MCF 10A (cell line): ENCODE measurements around the gene DTX3. TPM values are rescaled to one million over a fixed set of nuclear protein-coding genes. Genes with fewer than 3 reads are reported as not detected.

Experiments
- BruUV-seq: library from RNA; stranded (reverse); fragments of 400-500 nt; replicated peaks from 2 replicates; lab custom pipeline; 2021; lab: Mats Ljungman, UMichigan
- CTCF ChIA-PET: fragments of 300-600 bp; sonication (Branson Sonifier 250); formaldehyde crosslinking; extraction: SDS; loops from one replicate; lab custom pipeline; 2021; ENCODE audit warnings: antibody characterized with exemption, inconsistent platforms; lab: Yijun Ruan, JAX
- POLR2A ChIA-PET: fragments of 300-600, 350-650 bp; sonication (Branson Sonifier 250); formaldehyde crosslinking; extraction: SDS; loops from one replicate; lab custom pipeline; 2020; ENCODE audit warnings: antibody characterized with exemption, inconsistent platforms; lab: Yijun Ruan, JAX
- DNase-seq: peaks from one replicate; pipeline ENCODE4 v3.0.0-alpha.2; 2018; ENCODE audit not compliant: unreplicated experiment
- H3K27ac Mint-ChIP-seq: one replicate; pipeline ENCODE4 v1.8.0; 2022; ENCODE audit warnings: mild to moderate bottlenecking, low read depth, mixed read lengths; ENCODE audit not compliant: unreplicated experiment
- H3K27me3 Mint-ChIP-seq: one replicate; pipeline ENCODE4 v1.8.0; 2022; ENCODE audit warnings: mixed read lengths; ENCODE audit not compliant: insufficient read depth, unreplicated experiment
- H3K36me3 Mint-ChIP-seq: one replicate; pipeline ENCODE4 v1.8.0; 2022; ENCODE audit warnings: mild to moderate bottlenecking, moderate library complexity, mixed read lengths; ENCODE audit not compliant: insufficient read depth, unreplicated experiment
- H3K4me1 Mint-ChIP-seq: one replicate; pipeline ENCODE4 v1.8.0; 2022; ENCODE audit warnings: mixed read lengths; ENCODE audit not compliant: insufficient read depth, unreplicated experiment
- H3K4me3 Mint-ChIP-seq: one replicate; pipeline ENCODE4 v1.8.0; 2022; ENCODE audit warnings: mild to moderate bottlenecking, moderate library complexity, mixed read lengths; ENCODE audit not compliant: unreplicated experiment
- H3K9me3 Mint-ChIP-seq: one replicate; pipeline ENCODE4 v1.8.0; 2022; ENCODE audit warnings: mixed read lengths; ENCODE audit not compliant: unreplicated experiment
- intact Hi-C: fragments of 100-400 bp; cut with micrococcal nuclease; formaldehyde crosslinking; loops from 2 replicates; pipeline ENCODE4 v1.14.1; 2022
- total RNA-seq: library from RNA; stranded (reverse); gene quantifications from 2 replicates; pipeline ENCODE4 v1.2.3, GENCODE V29; 2022
- TF ChIP-seq, protein P1 (sequence below): fragments of 200-600 bp; IDR thresholded peaks from one replicate; pipeline ENCODE4 v1.8.0; 2022; ENCODE audit warnings: antibody characterized with exemption, mild to moderate bottlenecking; ENCODE audit not compliant: unreplicated experiment

Gene DTX3
- total RNA-seq, 1 experiment from 2014 or later = 2.0 TPM

DNA sequence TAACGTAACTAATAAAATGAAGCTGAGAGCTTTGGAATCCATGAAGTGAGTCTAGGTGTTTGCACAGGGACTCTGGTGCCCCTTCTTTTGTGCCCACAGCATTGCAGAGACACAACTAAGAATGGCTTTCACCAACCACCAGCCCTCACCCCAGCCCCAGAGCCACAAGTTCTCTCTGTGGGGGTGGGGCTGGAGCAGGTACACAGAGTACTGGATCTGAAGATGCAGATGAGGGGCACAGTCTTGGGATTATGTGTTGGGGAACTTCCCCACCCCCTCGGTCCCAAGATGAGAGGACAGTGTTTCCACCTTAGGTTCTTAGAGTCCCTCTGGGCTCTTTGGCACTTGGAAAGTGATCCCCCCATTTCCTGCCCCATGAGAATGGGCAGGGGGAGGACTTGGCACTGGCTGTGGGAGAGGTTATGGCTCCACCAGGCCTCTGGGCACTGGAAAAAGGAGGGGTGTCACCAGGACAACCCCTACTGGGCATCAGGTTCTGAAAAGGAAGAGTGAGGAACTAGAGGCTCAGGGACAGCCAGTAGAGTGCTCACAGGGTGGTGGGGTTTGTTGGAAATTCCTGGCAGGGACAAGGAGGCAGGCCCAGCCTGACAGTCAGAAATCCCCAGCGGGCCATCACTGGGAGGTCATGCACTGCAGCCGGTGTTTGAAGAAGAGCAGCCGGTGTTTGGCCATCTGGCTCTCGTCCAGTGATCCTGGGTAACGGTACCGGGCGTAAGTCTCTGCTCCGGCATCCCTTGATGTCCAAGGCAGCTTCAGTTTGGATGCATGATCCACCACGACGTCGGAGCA is 21.7 kb downstream of the DTX3 start:
- Mint-ChIP-seq H3K36me3 (no peaks in the 10 kb centered on the region), H3K27me3 (peaks cover 43% of the 10 kb centered on the region), H3K4me3 (no peak overlapping the region), H3K9me3 (no peaks in the 10 kb centered on the region), H3K4me1 (peaks cover 5% of the 10 kb centered on the region), H3K27ac (no peak overlapping the region)
- POLR2A ChIA-PET = no interaction called here
- TF ChIP-seq, protein P1, sequence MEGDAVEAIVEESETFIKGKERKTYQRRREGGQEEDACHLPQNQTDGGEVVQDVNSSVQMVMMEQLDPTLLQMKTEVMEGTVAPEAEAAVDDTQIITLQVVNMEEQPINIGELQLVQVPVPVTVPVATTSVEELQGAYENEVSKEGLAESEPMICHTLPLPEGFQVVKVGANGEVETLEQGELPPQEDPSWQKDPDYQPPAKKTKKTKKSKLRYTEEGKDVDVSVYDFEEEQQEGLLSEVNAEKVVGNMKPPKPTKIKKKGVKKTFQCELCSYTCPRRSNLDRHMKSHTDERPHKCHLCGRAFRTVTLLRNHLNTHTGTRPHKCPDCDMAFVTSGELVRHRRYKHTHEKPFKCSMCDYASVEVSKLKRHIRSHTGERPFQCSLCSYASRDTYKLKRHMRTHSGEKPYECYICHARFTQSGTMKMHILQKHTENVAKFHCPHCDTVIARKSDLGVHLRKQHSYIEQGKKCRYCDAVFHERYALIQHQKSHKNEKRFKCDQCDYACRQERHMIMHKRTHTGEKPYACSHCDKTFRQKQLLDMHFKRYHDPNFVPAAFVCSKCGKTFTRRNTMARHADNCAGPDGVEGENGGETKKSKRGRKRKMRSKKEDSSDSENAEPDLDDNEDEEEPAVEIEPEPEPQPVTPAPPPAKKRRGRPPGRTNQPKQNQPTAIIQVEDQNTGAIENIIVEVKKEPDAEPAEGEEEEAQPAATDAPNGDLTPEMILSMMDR = no peak
- no TSS peak for BruUV-seq
- intact Hi-C loops = no loop called here
- CTCF ChIA-PET = interaction anchor here (1.1 to 2.1 kb wide), 2 partner anchors 43 to 44 kb away, joined by 7 to 10 read pairs; no protein-coding TSS in a partner anchor
- DNase-seq = no peak

DNA sequence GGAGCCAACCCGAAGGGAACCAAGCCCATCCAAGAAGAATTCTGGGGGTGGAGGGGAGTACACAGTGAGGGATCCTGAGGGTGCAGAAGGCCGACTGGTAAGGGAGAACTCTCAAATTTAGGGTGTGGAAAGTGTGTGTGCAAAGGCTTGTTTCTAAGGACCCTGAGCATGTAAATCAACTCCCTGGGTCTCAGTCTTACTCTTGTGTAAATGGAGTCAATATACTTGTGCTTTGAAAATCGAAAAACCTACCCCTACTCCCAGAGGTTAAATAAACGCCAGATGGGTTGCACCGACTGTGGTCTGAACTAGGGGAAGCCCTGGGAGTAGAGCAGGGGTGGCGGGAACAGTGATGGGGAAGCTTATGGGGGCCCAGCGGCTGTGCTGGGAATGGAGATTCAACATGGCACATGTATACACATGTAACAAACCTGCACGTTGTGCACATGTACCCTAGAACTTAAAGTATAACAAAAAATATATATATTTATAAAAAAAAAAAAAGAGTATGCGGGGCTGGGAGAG is 22.4 kb downstream of the DTX3 start:
- no TSS peak for BruUV-seq
- Mint-ChIP-seq H3K27ac (no peak overlapping the region), H3K4me3 (no peak overlapping the region), H3K9me3 (no peaks in the 10 kb centered on the region), H3K27me3 (peaks cover 37% of the 10 kb centered on the region), H3K4me1 (peaks cover 3% of the 10 kb centered on the region), H3K36me3 (no peaks in the 10 kb centered on the region)
- POLR2A ChIA-PET = no interaction called here
- no peak for DNase-seq
- intact Hi-C loops = no loop called here
- TF ChIP-seq, protein P1 = no peak
- CTCF ChIA-PET = interaction anchor here (2.1 kb wide), 1 partner anchor 43 kb away, joined by 10 read pairs; no protein-coding TSS in a partner anchor

DNA sequence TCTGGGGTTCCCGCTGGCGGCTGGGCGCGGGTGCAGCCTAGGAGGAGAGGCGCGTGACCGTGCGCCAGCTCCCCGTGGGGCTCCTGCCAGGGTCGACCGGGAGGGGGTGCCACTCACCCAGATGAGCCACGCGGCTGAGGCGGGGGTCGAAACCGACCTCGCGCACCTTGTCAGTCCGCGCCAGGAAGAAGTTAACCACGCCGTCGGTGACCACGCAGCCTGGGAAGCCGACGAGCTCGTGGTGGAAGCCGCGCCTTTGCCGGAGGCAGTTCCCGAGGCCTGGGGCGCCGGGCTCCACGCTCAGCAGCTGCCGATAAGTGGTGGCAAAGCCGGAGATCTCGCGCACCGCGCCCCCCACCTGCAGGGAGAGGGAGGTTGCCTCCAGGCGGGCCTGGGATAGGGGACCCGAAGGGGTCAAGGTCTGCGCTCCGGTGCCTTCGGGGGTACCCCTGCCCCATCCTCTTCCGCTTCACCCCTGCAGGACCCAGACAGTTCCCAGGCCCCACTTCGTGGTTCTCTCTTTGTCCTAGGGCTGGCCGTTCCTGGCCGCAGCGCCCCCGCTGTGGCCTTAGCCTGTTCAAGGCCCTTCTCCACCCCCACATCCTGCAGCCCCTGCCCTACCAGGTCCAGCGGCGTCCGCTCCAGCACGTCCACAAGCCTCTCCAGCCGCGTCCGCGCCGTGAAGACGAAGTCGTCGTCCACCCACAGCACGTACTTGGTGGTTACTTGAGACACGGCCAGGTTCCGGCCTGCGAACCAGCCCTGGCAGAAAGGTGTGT is 23.1 kb downstream of the DTX3 start:
- Mint-ChIP-seq H3K9me3 (no peaks in the 10 kb centered on the region), H3K36me3 (no peaks in the 10 kb centered on the region), H3K4me3 (no peak overlapping the region), H3K27me3 (peaks cover 29% of the 10 kb centered on the region), H3K27ac (no peak overlapping the region), H3K4me1 (no peaks in the 10 kb centered on the region)
- no TSS peak for BruUV-seq
- ChIA-PET CTCF (interaction anchor here (0.7 to 2.1 kb wide), 3 partner anchors 35 to 44 kb away, joined by 3 to 10 read pairs (median 5); no protein-coding TSS in a partner anchor), POLR2A (no interaction called here)
- TF ChIP-seq, protein P1 = no peak
- no peak for DNase-seq
- intact Hi-C loops = no loop called here
